Neural cell (in vitro differentiated cells): ENCODE measurements around the gene FUT1. TPM values are rescaled to one million over a fixed set of nuclear protein-coding genes. Genes with fewer than 3 reads are reported as not detected.

ENCODE experiments used
- H2AFZ ChIP-seq: fragments of 200-600, 300-800 bp; sonication (generic), shearing (Covaris generic); 2 replicates; pipeline ENCODE4 v1.6.0; 2014; ENCODE audit warnings: low read depth, mild to moderate bottlenecking, antibody characterized with exemption, low read length, moderate library complexity
- H3F3A ChIP-seq: fragments of 200-600 bp; shearing (Covaris generic); 2 replicates; pipeline ENCODE4 v1.6.1; 2016; ENCODE audit warnings: mild to moderate bottlenecking, moderate library complexity, mixed read lengths, antibody characterized with exemption, low read length; ENCODE audit not compliant: insufficient read depth, poor library complexity, severe bottlenecking
- H3K27ac ChIP-seq: fragments of 200-600, 300-800 bp; sonication (generic), shearing (Covaris generic); 2 replicates; pipeline ENCODE4 v1.5.1; 2014; ENCODE audit warnings: mild to moderate bottlenecking, low read length, moderate library complexity
- H3K27me3 ChIP-seq: fragments of 300-800, 200-600 bp; sonication (generic), shearing (Covaris generic); 2 replicates; pipeline ENCODE4 v1.6.0; 2014; ENCODE audit warnings: mild to moderate bottlenecking, low read depth, low read length, moderate library complexity; ENCODE audit not compliant: insufficient read depth
- H3K36me3 ChIP-seq: fragments of 300-800, 200-600 bp; sonication (generic), shearing (Covaris generic); 2 replicates; pipeline ENCODE4 v1.5.1; 2014; ENCODE audit warnings: mild to moderate bottlenecking, antibody characterized with exemption, low read length, moderate library complexity; ENCODE audit not compliant: insufficient read depth
- H3K4me2 ChIP-seq: fragments of 300-800, 200-600 bp; sonication (generic), shearing (Covaris generic); 2 replicates; pipeline ENCODE4 v1.6.0; 2014; ENCODE audit warnings: mild to moderate bottlenecking, low read length
- H3K4me3 ChIP-seq: fragments of 300-800, 200-600 bp; sonication (generic), shearing (Covaris generic); 2 replicates; pipeline ENCODE4 v1.5.1; 2014; ENCODE audit warnings: mild to moderate bottlenecking, low read length, moderate library complexity
- H3K79me2 ChIP-seq: fragments of 200-600 bp; shearing (Covaris generic); replicated peaks from 2 replicates; pipeline ENCODE4 v1.6.0; 2014; ENCODE audit warnings: mild to moderate bottlenecking, low read length, moderate library complexity; ENCODE audit not compliant: insufficient read depth
- H3K9ac ChIP-seq: fragments of 300-800, 200-600 bp; sonication (generic), shearing (Covaris generic); 2 replicates; pipeline ENCODE4 v1.6.1; 2016; ENCODE audit warnings: mild to moderate bottlenecking, low read length, mixed read lengths
- H3K9me2 ChIP-seq: fragments of 200-600 bp; shearing (Covaris generic); 2 replicates; pipeline ENCODE4 v1.6.1; 2016; ENCODE audit warnings: mild to moderate bottlenecking, low read length, mixed read lengths; ENCODE audit not compliant: insufficient read depth
- H3K9me3 ChIP-seq: fragments of 200-600, 300-800 bp; sonication (generic), shearing (Covaris generic); 2 replicates; pipeline ENCODE4 v1.6.1; 2016; ENCODE audit warnings: mild to moderate bottlenecking, mixed run types, low read length, moderate library complexity, mixed read lengths
- H4K20me1 ChIP-seq: fragments of 200-600 bp; shearing (Covaris generic); 2 replicates; pipeline ENCODE4 v1.6.1; 2016; ENCODE audit warnings: mild to moderate bottlenecking, mixed run types; ENCODE audit not compliant: insufficient read depth
- CTCF ChIP-seq: fragments of 450-650 bp; IDR thresholded peaks from 2 replicates; pipeline ENCODE4 v1.5.1; 2014; ENCODE audit warnings: antibody characterized with exemption, mild to moderate bottlenecking, moderate library complexity; ENCODE audit not compliant: poor library complexity, severe bottlenecking
- EP300 ChIP-seq: fragments of 450-650 bp; conservative IDR thresholded peaks from 2 replicates; pipeline ENCODE4 v1.6.1; 2014; ENCODE audit warnings: antibody characterized with exemption, mild to moderate bottlenecking, moderate library complexity; ENCODE audit not compliant: poor library complexity, severe bottlenecking
- EZH2 ChIP-seq: fragments of 200-600, 300-800 bp; shearing (Covaris generic), sonication (generic); IDR thresholded peaks from 2 replicates; pipeline ENCODE4 v1.6.1; 2014; ENCODE audit warnings: antibody characterized with exemption, low read length, borderline replicate concordance, mild to moderate bottlenecking; ENCODE audit not compliant: insufficient read depth, poor library complexity, severe bottlenecking
- MXI1 ChIP-seq: fragments of 450-650 bp; conservative IDR thresholded peaks from 2 replicates; pipeline ENCODE4 v1.6.1; 2014; ENCODE audit warnings: antibody characterized with exemption, mild to moderate bottlenecking; ENCODE audit not compliant: poor library complexity, severe bottlenecking
- POLR2AphosphoS5 ChIP-seq: IDR thresholded peaks from 2 replicates; pipeline ENCODE4 v1.6.1; 2012
- RAD21 ChIP-seq: fragments of 450-650 bp; conservative IDR thresholded peaks from 2 replicates; pipeline ENCODE4 v1.6.1; 2014; ENCODE audit warnings: antibody characterized with exemption, mild to moderate bottlenecking, moderate library complexity
- SMC3 ChIP-seq: fragments of 450-650 bp; conservative IDR thresholded peaks from 2 replicates; pipeline ENCODE4 v1.6.1; 2014; ENCODE audit warnings: antibody characterized with exemption, mild to moderate bottlenecking, moderate library complexity; ENCODE audit not compliant: poor library complexity
- TAF1 ChIP-seq: IDR thresholded peaks from 2 replicates; pipeline ENCODE4 v1.6.1; 2012; ENCODE audit warnings: low read depth
- polyA plus RNA-seq: library from polyadenylated mRNA; depleted of rRNA; stranded (reverse); fragments of >200 nt; gene quantifications from 2 replicates; pipeline ENCODE4 v1.2.3, GENCODE V29; 2014
- TF ChIP-seq, protein P1 (sequence below): IDR thresholded peaks from 2 replicates; pipeline ENCODE4 v1.6.1; 2012; ENCODE audit warnings: borderline replicate concordance

FUT1 gene
- polyA plus RNA-seq, 1 donor from 2014 or later = 0.15 TPM

- no peak overlapping the region for H3K9ac ChIP-seq
- no peak overlapping the region for H2AFZ ChIP-seq
- H3K4me2 ChIP-seq = no peak overlapping the region
- H3K9me3 ChIP-seq = no peaks in the 10 kb centered on the region
- no peaks in the 10 kb centered on the region for H3K9me2 ChIP-seq
- no peak overlapping the region for H3K4me3 ChIP-seq
- H3K27me3 ChIP-seq = no peaks in the 10 kb centered on the region
- no peak overlapping the region for H3K27ac ChIP-seq
- no peaks in the 10 kb centered on the region for H3F3A ChIP-seq
- no peak for TF ChIP-seq EZH2
- TF ChIP-seq MXI1 = no peak
- no peak for TF ChIP-seq EP300
- TF ChIP-seq TAF1 = no peak
- no peak for TF ChIP-seq RAD21
- no peak for TF ChIP-seq CTCF
- TF ChIP-seq, protein P1, sequence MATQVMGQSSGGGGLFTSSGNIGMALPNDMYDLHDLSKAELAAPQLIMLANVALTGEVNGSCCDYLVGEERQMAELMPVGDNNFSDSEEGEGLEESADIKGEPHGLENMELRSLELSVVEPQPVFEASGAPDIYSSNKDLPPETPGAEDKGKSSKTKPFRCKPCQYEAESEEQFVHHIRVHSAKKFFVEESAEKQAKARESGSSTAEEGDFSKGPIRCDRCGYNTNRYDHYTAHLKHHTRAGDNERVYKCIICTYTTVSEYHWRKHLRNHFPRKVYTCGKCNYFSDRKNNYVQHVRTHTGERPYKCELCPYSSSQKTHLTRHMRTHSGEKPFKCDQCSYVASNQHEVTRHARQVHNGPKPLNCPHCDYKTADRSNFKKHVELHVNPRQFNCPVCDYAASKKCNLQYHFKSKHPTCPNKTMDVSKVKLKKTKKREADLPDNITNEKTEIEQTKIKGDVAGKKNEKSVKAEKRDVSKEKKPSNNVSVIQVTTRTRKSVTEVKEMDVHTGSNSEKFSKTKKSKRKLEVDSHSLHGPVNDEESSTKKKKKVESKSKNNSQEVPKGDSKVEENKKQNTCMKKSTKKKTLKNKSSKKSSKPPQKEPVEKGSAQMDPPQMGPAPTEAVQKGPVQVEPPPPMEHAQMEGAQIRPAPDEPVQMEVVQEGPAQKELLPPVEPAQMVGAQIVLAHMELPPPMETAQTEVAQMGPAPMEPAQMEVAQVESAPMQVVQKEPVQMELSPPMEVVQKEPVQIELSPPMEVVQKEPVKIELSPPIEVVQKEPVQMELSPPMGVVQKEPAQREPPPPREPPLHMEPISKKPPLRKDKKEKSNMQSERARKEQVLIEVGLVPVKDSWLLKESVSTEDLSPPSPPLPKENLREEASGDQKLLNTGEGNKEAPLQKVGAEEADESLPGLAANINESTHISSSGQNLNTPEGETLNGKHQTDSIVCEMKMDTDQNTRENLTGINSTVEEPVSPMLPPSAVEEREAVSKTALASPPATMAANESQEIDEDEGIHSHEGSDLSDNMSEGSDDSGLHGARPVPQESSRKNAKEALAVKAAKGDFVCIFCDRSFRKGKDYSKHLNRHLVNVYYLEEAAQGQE = no peak
- no peak for TF ChIP-seq POLR2AphosphoS5
- TF ChIP-seq SMC3 = no peak
- H3K79me2 ChIP-seq = no peaks in the 10 kb centered on the region
- no peaks in the 10 kb centered on the region for H4K20me1 ChIP-seq
- H3K36me3 ChIP-seq = no peaks in the 10 kb centered on the region
These were observed 49.1 kb downstream of the FUT1 start for GRCh38 chr19:48703316-48703715.

DNA sequence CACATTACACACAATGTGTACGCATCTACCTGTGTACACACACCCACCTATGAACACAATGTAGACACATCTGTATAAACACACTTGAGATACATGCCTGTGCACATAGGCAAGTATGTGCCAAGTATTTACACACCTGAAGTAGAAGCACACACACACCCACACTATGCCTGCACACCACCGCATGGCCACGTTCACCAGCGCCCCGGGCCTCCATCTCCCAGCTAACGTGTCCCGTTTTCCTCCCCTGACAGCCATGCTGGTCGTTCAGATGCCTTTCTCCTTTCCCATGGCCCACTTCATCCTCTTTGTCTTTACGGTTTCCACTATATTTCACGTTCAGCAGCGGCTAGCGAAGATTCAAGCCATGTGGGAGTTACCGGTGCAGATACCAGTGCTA is 49.7 kb downstream of the FUT1 start:
- Histone ChIP-seq H3K4me3 (no peak overlapping the region), H3K9me3 (no peaks in the 10 kb centered on the region), H3K79me2 (no peaks in the 10 kb centered on the region), H3F3A (no peaks in the 10 kb centered on the region), H3K36me3 (no peaks in the 10 kb centered on the region), H3K27ac (no peak overlapping the region), H2AFZ (no peak overlapping the region), H3K9me2 (no peaks in the 10 kb centered on the region), H3K27me3 (no peaks in the 10 kb centered on the region), H3K9ac (no peak overlapping the region), H3K4me2 (no peak overlapping the region), H4K20me1 (no peaks in the 10 kb centered on the region)
- TF ChIP-seq TAF1 (no peak), RAD21 (no peak), SMC3 (no peak), EP300 (no peak), POLR2AphosphoS5 (no peak), CTCF (no peak), EZH2 (no peak), MXI1 (no peak)
